ENCODE data around the gene CYFIP1. TPM values are rescaled to one million over a fixed set of nuclear protein-coding genes. Genes with fewer than 3 reads are reported as not detected.

CYFIP1 gene
- total and polyA plus RNA-seq, 7 experiments from 2014 or later: 0.40 to 37.8 (median 10.0) TPM

GRCh38 chr15:22863356-22863755 is 116.8 kb downstream of the CYFIP1 start:
- Histone ChIP-seq H3K27ac (ENCODE audit: low read depth, low read length) (no peak overlapping the region), H3K36me3 (ENCODE audit: control insufficient read depth in 2 of 3, insufficient read depth in 3 of 3, low read length in 3 of 3) (peaks cover 8 to 49% (median 18%) of the 10 kb centered on the region in 3 experiments), H3K27me3 (ENCODE audit: control insufficient read depth in 2 of 2, insufficient read depth in 2 of 2, low read length in 2 of 2) (no peaks in the 10 kb centered on the region), H3K4me1 (ENCODE audit: control insufficient read depth in 2 of 2, insufficient read depth in 2 of 2, low read length in 2 of 2) (no peaks in the 10 kb centered on the region), H3K9me3 (ENCODE audit: control insufficient read depth in 2 of 3, low read length in 3 of 3) (no peaks in the 10 kb centered on the region), H3K4me3 (ENCODE audit: low read length) (no peak overlapping the region)
- ChIA-PET POLR2A (no interaction called here), CTCF (no interaction called here)
- Mint-ChIP-seq H3K4me1 (peaks cover 5 to 13% (median 6%) of the 10 kb centered on the region in 7 donors), H3K9me3 (no peaks in the 10 kb centered on the region), H3K27me3 (no peaks in the 10 kb centered on the region), H3K4me3 (no peak overlapping the region), H3K36me3 (peaks cover 8 to 56% (median 38%) of the 10 kb centered on the region in 5 donors), H3K27ac (peak overlapping the region in 6 of 9 donors; percentile 17 to 58 (median 40))
- intact Hi-C loops (cut with micrococcal nuclease): no loop called here
- ATAC-seq: no peak
- DNase-seq: no peak

DNA sequence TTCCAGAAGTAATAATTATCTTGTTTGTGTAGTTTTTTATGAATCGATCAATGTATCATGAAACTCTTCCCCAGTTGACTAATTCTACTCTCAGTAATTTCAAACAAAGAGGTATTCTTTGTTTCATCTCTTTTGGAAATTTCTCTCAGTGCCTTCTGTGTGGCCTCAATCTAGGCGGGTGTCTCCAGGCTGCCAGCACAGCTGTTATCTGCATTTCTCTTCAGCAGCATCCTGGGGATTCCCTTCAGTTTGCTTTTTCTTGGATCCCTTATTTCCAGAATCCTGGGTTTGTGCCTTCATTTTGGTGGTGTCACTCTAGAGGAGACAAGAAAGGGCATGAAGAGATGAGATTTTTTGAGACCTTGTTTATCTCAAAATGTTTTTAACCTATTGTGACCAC is 119.0 kb downstream of the CYFIP1 start:
- Histone ChIP-seq H3K4me1 (ENCODE audit: control insufficient read depth in 2 of 2, insufficient read depth in 2 of 2, low read length in 2 of 2) (no peaks in the 10 kb centered on the region), H3K4me3 (ENCODE audit: low read length) (no peak overlapping the region), H3K9me3 (ENCODE audit: control insufficient read depth in 2 of 3, low read length in 3 of 3) (no peaks in the 10 kb centered on the region), H3K36me3 (ENCODE audit: control insufficient read depth in 2 of 3, insufficient read depth in 3 of 3, low read length in 3 of 3) (peaks cover 7 to 28% (median 9%) of the 10 kb centered on the region in 3 experiments), H3K27me3 (ENCODE audit: control insufficient read depth in 2 of 2, insufficient read depth in 2 of 2, low read length in 2 of 2) (no peaks in the 10 kb centered on the region), H3K27ac (ENCODE audit: low read depth, low read length) (no peak overlapping the region)
- Mint-ChIP-seq H3K4me3 (no peak overlapping the region), H3K36me3 (peaks cover 5 to 56% (median 33%) of the 10 kb centered on the region in 5 donors), H3K27me3 (no peaks in the 10 kb centered on the region), H3K9me3 (no peaks in the 10 kb centered on the region), H3K4me1 (peaks cover 5 to 12% (median 6%) of the 10 kb centered on the region in 7 donors), H3K27ac (peak overlapping the region in 3 of 9 donors; percentile 14 to 60 (median 51))
- ChIA-PET CTCF (no interaction called here), POLR2A (no interaction called here)
- intact Hi-C loops (cut with micrococcal nuclease): no loop called here
- ATAC-seq (no peak), DNase-seq (no peak)

- Mint-ChIP-seq H3K27ac (peak overlapping the region in 3 of 9 donors; percentile 18 to 67 (median 21)), H3K36me3 (peaks cover 8 to 47% (median 28%) of the 10 kb centered on the region in 5 donors), H3K27me3 (no peaks in the 10 kb centered on the region), H3K4me3 (no peak overlapping the region), H3K4me1 (peaks cover 0 to 6% (median 3%) of the 10 kb centered on the region in 7 donors), H3K9me3 (no peaks in the 10 kb centered on the region)
- H3K27ac ChIP-seq (ENCODE audit: low read depth, low read length): no peak overlapping the region
- peaks cover 12 to 36% (median 14%) of the 10 kb centered on the region in 3 experiments for H3K36me3 ChIP-seq (ENCODE audit: control insufficient read depth in 2 of 3, insufficient read depth in 3 of 3, low read length in 3 of 3)
- intact Hi-C loops (cut with micrococcal nuclease): no loop called here
- POLR2A ChIA-PET: no interaction called here
- no peaks in the 10 kb centered on the region for H3K27me3 ChIP-seq (ENCODE audit: control insufficient read depth in 2 of 2, insufficient read depth in 2 of 2, low read length in 2 of 2)
- no peak for ATAC-seq
- no peak overlapping the region for H3K4me3 ChIP-seq (ENCODE audit: low read length)
- CTCF ChIA-PET: no interaction called here
- H3K9me3 ChIP-seq (ENCODE audit: control insufficient read depth in 2 of 3, low read length in 3 of 3): no peaks in the 10 kb centered on the region
- no peak for DNase-seq
- H3K4me1 ChIP-seq (ENCODE audit: control insufficient read depth in 2 of 2, insufficient read depth in 2 of 2, low read length in 2 of 2): no peaks in the 10 kb centered on the region
Observed at GRCh38 chr15:22856659-22857058, 123.5 kb downstream of the CYFIP1 start.

DNA sequence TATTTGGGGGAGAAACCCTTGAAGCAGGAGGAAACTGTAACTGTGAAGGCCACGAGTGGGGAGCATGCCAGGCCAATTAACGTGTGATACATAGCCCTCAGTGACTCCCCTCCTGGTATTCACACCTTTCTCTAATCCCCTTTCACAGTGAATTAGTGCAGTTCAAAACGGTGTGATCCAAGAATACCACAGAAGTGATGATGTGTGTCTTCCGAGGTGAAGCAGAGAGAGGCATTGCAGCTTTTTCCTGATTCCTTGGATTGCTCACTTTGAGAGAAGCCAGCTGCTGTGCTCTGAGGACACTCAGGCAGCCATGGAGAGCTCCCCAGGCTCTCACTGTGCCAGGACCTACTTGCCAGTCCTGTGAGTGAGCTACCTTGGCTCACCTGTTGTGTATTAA is 124.4 kb downstream of the CYFIP1 start:
- no peak for DNase-seq
- H3K27ac ChIP-seq (ENCODE audit: low read depth, low read length): no peak overlapping the region
- Mint-ChIP-seq H3K4me1 (peaks cover 3 to 9% (median 5%) of the 10 kb centered on the region in 7 donors), H3K27ac (peak overlapping the region in 2 of 9 donors; percentile 2 to 79), H3K9me3 (no peaks in the 10 kb centered on the region), H3K27me3 (no peaks in the 10 kb centered on the region), H3K36me3 (peaks cover 8 to 44% (median 25%) of the 10 kb centered on the region in 5 donors), H3K4me3 (no peak overlapping the region)
- peaks cover 9 to 34% (median 16%) of the 10 kb centered on the region in 3 experiments for H3K36me3 ChIP-seq (ENCODE audit: control insufficient read depth in 2 of 3, insufficient read depth in 3 of 3, low read length in 3 of 3)
- intact Hi-C loops (cut with micrococcal nuclease): no loop called here
- no peaks in the 10 kb centered on the region for H3K9me3 ChIP-seq (ENCODE audit: control insufficient read depth in 2 of 3, low read length in 3 of 3)
- no peaks in the 10 kb centered on the region for H3K4me1 ChIP-seq (ENCODE audit: control insufficient read depth in 2 of 2, insufficient read depth in 2 of 2, low read length in 2 of 2)
- CTCF ChIA-PET: no interaction called here
- H3K4me3 ChIP-seq (ENCODE audit: low read length): no peak overlapping the region
- ATAC-seq: no peak
- POLR2A ChIA-PET: no interaction called here
- no peaks in the 10 kb centered on the region for H3K27me3 ChIP-seq (ENCODE audit: control insufficient read depth in 2 of 2, insufficient read depth in 2 of 2, low read length in 2 of 2)

DNA sequence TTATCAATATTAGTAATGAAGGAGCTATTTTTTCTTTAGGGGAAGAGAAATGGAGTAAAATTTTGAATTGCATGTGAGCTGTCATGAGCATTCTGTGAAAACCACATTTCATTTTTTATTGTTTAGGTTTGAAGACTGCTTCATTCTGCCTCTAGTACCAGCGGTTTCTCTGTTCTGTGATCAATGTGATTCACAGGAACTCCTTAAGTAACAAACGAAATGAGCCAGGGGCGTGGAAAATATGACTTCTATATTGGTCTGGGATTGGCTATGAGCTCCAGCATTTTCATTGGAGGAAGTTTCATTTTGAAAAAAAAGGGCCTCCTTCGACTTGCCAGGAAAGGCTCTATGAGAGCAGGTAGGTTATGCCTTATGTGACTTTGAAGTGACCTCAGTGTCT is 128.7 kb downstream of the CYFIP1 start:
- Histone ChIP-seq H3K4me1 (ENCODE audit: control insufficient read depth in 2 of 2, insufficient read depth in 2 of 2, low read length in 2 of 2) (no peaks in the 10 kb centered on the region), H3K27me3 (ENCODE audit: control insufficient read depth in 2 of 2, insufficient read depth in 2 of 2, low read length in 2 of 2) (no peaks in the 10 kb centered on the region), H3K4me3 (ENCODE audit: low read length) (no peak overlapping the region), H3K36me3 (ENCODE audit: control insufficient read depth in 2 of 3, insufficient read depth in 3 of 3, low read length in 3 of 3) (peaks cover 9 to 62% (median 15%) of the 10 kb centered on the region in 3 experiments), H3K9me3 (ENCODE audit: control insufficient read depth in 2 of 3, low read length in 3 of 3) (no peaks in the 10 kb centered on the region), H3K27ac (ENCODE audit: low read depth, low read length) (no peak overlapping the region)
- H3K27ac Mint-ChIP-seq: no peak overlapping the region
- peaks cover 10 to 28% (median 20%) of the 10 kb centered on the region in 7 donors for H3K4me1 Mint-ChIP-seq
- H3K9me3 Mint-ChIP-seq: no peaks in the 10 kb centered on the region
- intact Hi-C loops (cut with micrococcal nuclease): no loop called here
- ChIA-PET POLR2A (interaction anchor here (1.4 kb wide), 1 partner anchor 14 kb away, joined by 5 read pairs; the partner anchor contains the start of gene NIPA2), CTCF (no interaction called here)
- ATAC-seq (no peak), DNase-seq (no peak)
- peaks cover 8 to 24% (median 15%) of the 10 kb centered on the region in 5 donors for H3K36me3 Mint-ChIP-seq
- H3K27me3 Mint-ChIP-seq: no peaks in the 10 kb centered on the region
- H3K4me3 Mint-ChIP-seq: no peak overlapping the region

GRCh38 chr15:22850055-22850454 is 130.1 kb downstream of the CYFIP1 start:
- H3K27ac ChIP-seq (ENCODE audit: low read depth, low read length): no peak overlapping the region
- H3K36me3 ChIP-seq (ENCODE audit: control insufficient read depth in 2 of 3, insufficient read depth in 3 of 3, low read length in 3 of 3): peaks cover 9 to 58% (median 15%) of the 10 kb centered on the region in 3 experiments
- intact Hi-C loops (cut with micrococcal nuclease): no loop called here
- Mint-ChIP-seq H3K4me1 (peaks cover 10 to 42% (median 30%) of the 10 kb centered on the region in 7 donors), H3K9me3 (no peaks in the 10 kb centered on the region), H3K27me3 (no peaks in the 10 kb centered on the region), H3K4me3 (no peak overlapping the region), H3K36me3 (peaks cover 3 to 20% (median 19%) of the 10 kb centered on the region in 5 donors), H3K27ac (peak overlapping the region in 3 of 9 donors; percentile 12 to 46 (median 14))
- H3K4me3 ChIP-seq (ENCODE audit: low read length): no peak overlapping the region
- ChIA-PET CTCF (no interaction called here), POLR2A (no interaction called here)
- H3K9me3 ChIP-seq (ENCODE audit: control insufficient read depth in 2 of 3, low read length in 3 of 3): no peaks in the 10 kb centered on the region
- no peak for ATAC-seq
- DNase-seq: no peak
- no peaks in the 10 kb centered on the region for H3K27me3 ChIP-seq (ENCODE audit: control insufficient read depth in 2 of 2, insufficient read depth in 2 of 2, low read length in 2 of 2)
- H3K4me1 ChIP-seq (ENCODE audit: control insufficient read depth in 2 of 2, insufficient read depth in 2 of 2, low read length in 2 of 2): no peaks in the 10 kb centered on the region

- Histone ChIP-seq H3K9me3 (ENCODE audit: control insufficient read depth in 2 of 3, low read length in 3 of 3) (no peaks in the 10 kb centered on the region), H3K27me3 (ENCODE audit: control insufficient read depth in 2 of 2, insufficient read depth in 2 of 2, low read length in 2 of 2) (no peaks in the 10 kb centered on the region), H3K4me3 (ENCODE audit: low read length) (no peak overlapping the region), H3K36me3 (ENCODE audit: control insufficient read depth in 2 of 3, insufficient read depth in 3 of 3, low read length in 3 of 3) (peaks cover 3 to 48% (median 3%) of the 10 kb centered on the region in 3 experiments), H3K4me1 (ENCODE audit: control insufficient read depth in 2 of 2, insufficient read depth in 2 of 2, low read length in 2 of 2) (peaks cover under 1 to 5% of the 10 kb centered on the region in 2 donors), H3K27ac (ENCODE audit: low read depth, low read length) (no peak overlapping the region)
- CTCF ChIA-PET: no interaction called here
- ATAC-seq (no peak), DNase-seq (no peak)
- POLR2A ChIA-PET: no interaction called here
- Mint-ChIP-seq H3K9me3 (peaks cover 0 to 3% (median 0%) of the 10 kb centered on the region in 11 donors), H3K27ac (peak overlapping the region in 2 of 9 donors; percentile 21 to 52), H3K36me3 (peaks cover 0 to 16% (median 14%) of the 10 kb centered on the region in 5 donors), H3K4me3 (no peak overlapping the region), H3K27me3 (no peaks in the 10 kb centered on the region), H3K4me1 (peaks cover 18 to 67% (median 48%) of the 10 kb centered on the region in 7 donors)
- intact Hi-C loops (cut with micrococcal nuclease): no loop called here
Observed at GRCh38 chr15:22846073-22846472, 134.1 kb downstream of the CYFIP1 start.

All from naive thymus-derived CD4-positive, alpha-beta T cell (primary cell).